ENCODE results near the gene GPRC5C.

Gene GPRC5C

DNA sequence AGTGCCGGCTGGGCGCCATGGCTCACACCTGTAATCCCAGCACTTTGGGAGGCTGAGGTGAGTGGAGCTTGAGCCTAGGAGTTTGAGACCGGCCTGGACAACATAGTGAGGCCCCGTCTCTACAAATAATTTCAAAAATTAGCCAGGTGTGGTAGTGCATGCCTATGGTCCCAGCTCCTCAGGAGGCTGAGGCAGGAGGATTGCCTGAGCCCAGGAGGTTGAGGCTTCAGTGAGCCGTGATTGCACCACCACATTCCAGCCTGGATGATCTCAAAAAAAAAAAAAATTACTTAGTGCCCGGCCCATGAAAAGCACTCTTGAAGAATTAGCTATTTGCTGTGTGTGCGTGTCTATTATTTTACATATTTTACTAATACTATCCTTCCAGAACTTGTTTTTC lies 9.6 kb downstream of the GPRC5C start (continued):
- TF ChIP-seq, protein P1, sequence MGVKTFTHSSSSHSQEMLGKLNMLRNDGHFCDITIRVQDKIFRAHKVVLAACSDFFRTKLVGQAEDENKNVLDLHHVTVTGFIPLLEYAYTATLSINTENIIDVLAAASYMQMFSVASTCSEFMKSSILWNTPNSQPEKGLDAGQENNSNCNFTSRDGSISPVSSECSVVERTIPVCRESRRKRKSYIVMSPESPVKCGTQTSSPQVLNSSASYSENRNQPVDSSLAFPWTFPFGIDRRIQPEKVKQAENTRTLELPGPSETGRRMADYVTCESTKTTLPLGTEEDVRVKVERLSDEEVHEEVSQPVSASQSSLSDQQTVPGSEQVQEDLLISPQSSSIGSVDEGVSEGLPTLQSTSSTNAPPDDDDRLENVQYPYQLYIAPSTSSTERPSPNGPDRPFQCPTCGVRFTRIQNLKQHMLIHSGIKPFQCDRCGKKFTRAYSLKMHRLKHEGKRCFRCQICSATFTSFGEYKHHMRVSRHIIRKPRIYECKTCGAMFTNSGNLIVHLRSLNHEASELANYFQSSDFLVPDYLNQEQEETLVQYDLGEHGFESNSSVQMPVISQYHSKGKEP (tag by site-specific recombination; IDR thresholded peaks at IDR 0.05), result no peak
- TF ChIP-seq HOXD13 (CRISPR knock-in tag; IDR thresholded peaks at IDR 0.05; ENCODE audit: borderline replicate concordance), result no peak
- no peak for TF ChIP-seq ZBTB21 (tag by site-specific recombination; IDR thresholded peaks at IDR 0.05)
- TF ChIP-seq ZNF37A (tag by site-specific recombination; IDR thresholded peaks at IDR 0.05), result no peak
- TF ChIP-seq ZNF324 (tag by site-specific recombination; IDR thresholded peaks at IDR 0.05), result no peak
- TF ChIP-seq ZNF791 (tag by site-specific recombination; IDR thresholded peaks at IDR 0.05), result no peak
- no peak for TF ChIP-seq ZBTB17 (tag by site-specific recombination; IDR thresholded peaks at IDR 0.05)
- TF ChIP-seq ZNF19 (tag by site-specific recombination; IDR thresholded peaks at IDR 0.05; ENCODE audit: low read depth), result no peak
- TF ChIP-seq ZNF114 (tag by site-specific recombination; IDR thresholded peaks at IDR 0.05), result no peak
- TF ChIP-seq HOXA7 (CRISPR knock-in tag; IDR thresholded peaks at IDR 0.05; ENCODE audit: borderline replicate concordance), result no peak
- no peak for TF ChIP-seq ZFP3 (tag by site-specific recombination; IDR thresholded peaks at IDR 0.05; ENCODE audit: low read depth)
- no peak for TF ChIP-seq HOXC10 (CRISPR knock-in tag; IDR thresholded peaks at IDR 0.05)

GRCh38 chr17:74442291-74442669 lies 10.4 kb downstream of the GPRC5C start:
- TF ChIP-seq ZNF416 (tag by site-specific recombination; IDR thresholded peaks at IDR 0.05) (no peak), ZNF138 (tag by site-specific recombination; IDR thresholded peaks at IDR 0.05; ENCODE audit: borderline replicate concordance) (no peak), YY1 (tag by site-specific recombination; IDR thresholded peaks at IDR 0.05) (no peak), SETDB1 (IDR thresholded peaks at IDR 0.05; ENCODE audit: insufficient read length, low read length) (no peak), GLIS2 (tag by site-specific recombination; IDR thresholded peaks at IDR 0.05) (no peak), KLF7 (tag by site-specific recombination; IDR thresholded peaks at IDR 0.05; ENCODE audit: borderline replicate concordance) (no peak), ZNF221 (tag by site-specific recombination; IDR thresholded peaks at IDR 0.05; ENCODE audit: borderline replicate concordance) (no peak), ZNF112 (tag by site-specific recombination; IDR thresholded peaks at IDR 0.05) (no peak), ZBTB20 (tag by site-specific recombination; IDR thresholded peaks at IDR 0.05) (no peak), ZEB2 (tag by site-specific recombination; IDR thresholded peaks at IDR 0.05) (no peak), AEBP2 (tag by site-specific recombination; IDR thresholded peaks at IDR 0.05; ENCODE audit: borderline replicate concordance) (no peak), ZBTB21 (tag by site-specific recombination; IDR thresholded peaks at IDR 0.05) (no peak)
- TF ChIP-seq, protein P2, sequence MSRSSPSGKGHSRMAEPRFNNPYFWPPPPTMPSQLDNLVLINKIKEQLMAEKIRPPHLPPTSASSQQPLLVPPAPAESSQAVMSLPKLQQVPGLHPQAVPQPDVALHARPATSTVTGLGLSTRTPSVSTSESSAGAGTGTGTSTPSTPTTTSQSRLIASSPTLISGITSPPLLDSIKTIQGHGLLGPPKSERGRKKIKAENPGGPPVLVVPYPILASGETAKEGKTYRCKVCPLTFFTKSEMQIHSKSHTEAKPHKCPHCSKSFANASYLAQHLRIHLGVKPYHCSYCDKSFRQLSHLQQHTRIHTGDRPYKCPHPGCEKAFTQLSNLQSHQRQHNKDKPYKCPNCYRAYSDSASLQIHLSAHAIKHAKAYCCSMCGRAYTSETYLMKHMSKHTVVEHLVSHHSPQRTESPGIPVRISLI (tag by site-specific recombination; IDR thresholded peaks at IDR 0.05), result no peak
- H3K4me1 ChIP-seq (ENCODE audit: control insufficient read depth, insufficient read depth, low read length), result peaks cover 5% of the 10 kb centered on the region; the same call in 1 of the 2 replicates
- H3K4me3 ChIP-seq (ENCODE audit: low read depth, low read length), result no peak overlapping the region
- ChIA-PET POLR2A (no interaction called here), CTCF (interaction anchor here (0.7 to 6.2 kb wide), 3 partner anchors 13 to 179 kb away, joined by 3 to 54 read pairs (median 3); no protein-coding TSS in a partner anchor)
- H3K27ac ChIP-seq (ENCODE audit: extremely low read depth, low read depth, low read length), result no peak overlapping the region
- peaks cover 0 to 28% of the 10 kb centered on the region in 2 experiments; a peak in 2 of 3 replicates for H3K36me3 ChIP-seq (ENCODE audit: control insufficient read depth in 2 of 2, insufficient read depth in 1 of 2, low read length in 2 of 2)
- H3K9me3 ChIP-seq (ENCODE audit: control insufficient read depth, insufficient read depth, low read depth, low read length), result no peaks in the 10 kb centered on the region
